Measurements from ENCODE around the gene SMAD1. TPM values are rescaled to one million over a fixed set of nuclear protein-coding genes. Genes with fewer than 3 reads are reported as not detected.

Gene SMAD1
- polyA plus RNA-seq, 1 of the 3 experiments (the other 2 are of a cell fraction): 46.0 TPM

- Histone ChIP-seq H3K79me2 (ENCODE audit: insufficient read depth) (no peaks in the 10 kb centered on the region), H4K20me1 (ENCODE audit: insufficient read depth) (no peaks in the 10 kb centered on the region), H3K27me3 (ENCODE audit: insufficient read depth) (no peaks in the 10 kb centered on the region), H3K27ac (ENCODE audit: low read depth in 2 of 2, low read length in 1 of 2) (no peak overlapping the region), H3K9me3 (no peaks in the 10 kb centered on the region), H2AFZ (ENCODE audit: low read depth) (no peak overlapping the region), H3K4me3 (ENCODE audit: low read depth in 2 of 2, low read length in 1 of 2) (no peak overlapping the region), H3K36me3 (replicated peaks in 1 of 2; ENCODE audit: control insufficient read depth in 1 of 2, insufficient read depth in 2 of 2, low read length in 1 of 2) (no peaks in the 10 kb centered on the region), H3K4me2 (no peak overlapping the region), H3K4me1 (ENCODE audit: control insufficient read depth in 1 of 2, insufficient read depth in 2 of 2, low read depth in 1 of 2, low read length in 1 of 2) (no peaks in the 10 kb centered on the region), H3K9me2 (no peaks in the 10 kb centered on the region), H3F3A (replicated peaks; ENCODE audit: insufficient read depth) (no peaks in the 10 kb centered on the region), H3K9ac (no peak overlapping the region)
- POLR2A ChIA-PET: no interaction called here
- WGBS (ENCODE audit: low lambda C conversion rate): 37% methylated on average over 1 of the region's 1 CpG
- no peak for TF ChIP-seq MAX (IDR thresholded peaks at IDR 0.05; ENCODE audit: low read depth)
- TF ChIP-seq SIN3A (IDR thresholded peaks at IDR 0.05; ENCODE audit: borderline replicate concordance, low read depth, low read length): no peak
- no peak for TF ChIP-seq GATA2 (CRISPR knock-in tag; IDR thresholded peaks at IDR 0.05)
- TF ChIP-seq GABPA (IDR thresholded peaks at IDR 0.05; ENCODE audit: low read depth): no peak
- TF ChIP-seq EP300 (IDR thresholded peaks at IDR 0.05; ENCODE audit: borderline replicate concordance in 1 of 2, low read depth in 1 of 2, low read length in 1 of 2): no peak
- TF ChIP-seq JUND (IDR thresholded peaks at IDR 0.05): no peak
- TF ChIP-seq REST (IDR thresholded peaks at IDR 0.05; ENCODE audit: low read depth, low read length): no peak
- no peak for TF ChIP-seq FOSL2 (IDR thresholded peaks at IDR 0.05; ENCODE audit: borderline replicate concordance, low read depth)
- no peak for TF ChIP-seq ELF1 (IDR thresholded peaks at IDR 0.05)
- TF ChIP-seq CHD2 (IDR thresholded peaks at IDR 0.05; ENCODE audit: low read length, partially characterized antibody): no peak
- TF ChIP-seq ZBTB33 (IDR thresholded peaks at IDR 0.05; ENCODE audit: borderline replicate concordance, low read depth): no peak
- no peak for TF ChIP-seq RAD21 (IDR thresholded peaks at IDR 0.05; ENCODE audit: low read length)
- no peak for DNase-seq
- CTCF ChIA-PET: interaction anchor here (0.6 to 0.7 kb wide), 2 partner anchors 19 to 279 kb away, joined by 3 read pairs; no protein-coding TSS in a partner anchor
These were observed 35.5 kb upstream of the SMAD1 start for GRCh38 chr4:145446184-145446583.

- Histone ChIP-seq H3K27me3 (ENCODE audit: insufficient read depth) (no peaks in the 10 kb centered on the region), H3K9me2 (no peaks in the 10 kb centered on the region), H3K9me3 (no peaks in the 10 kb centered on the region), H3K27ac (ENCODE audit: low read depth in 2 of 2, low read length in 1 of 2) (no peak overlapping the region), H3K9ac (no peak overlapping the region), H3K4me1 (ENCODE audit: control insufficient read depth in 1 of 2, insufficient read depth in 2 of 2, low read depth in 1 of 2, low read length in 1 of 2) (no peaks in the 10 kb centered on the region), H3F3A (replicated peaks; ENCODE audit: insufficient read depth) (no peaks in the 10 kb centered on the region), H3K79me2 (ENCODE audit: insufficient read depth) (no peaks in the 10 kb centered on the region), H3K4me3 (ENCODE audit: low read depth in 2 of 2, low read length in 1 of 2) (no peak overlapping the region), H4K20me1 (ENCODE audit: insufficient read depth) (no peaks in the 10 kb centered on the region), H3K4me2 (no peak overlapping the region), H2AFZ (ENCODE audit: low read depth) (no peak overlapping the region), H3K36me3 (replicated peaks in 1 of 2; ENCODE audit: control insufficient read depth in 1 of 2, insufficient read depth in 2 of 2, low read length in 1 of 2) (no peaks in the 10 kb centered on the region)
- TF ChIP-seq EP300 (IDR thresholded peaks at IDR 0.05; ENCODE audit: borderline replicate concordance in 1 of 2, low read depth in 1 of 2, low read length in 1 of 2): no peak
- TF ChIP-seq TAF1 (IDR thresholded peaks at IDR 0.05; ENCODE audit: borderline replicate concordance, low read depth, low read length): no peak
- no peak for TF ChIP-seq EZH2phosphoT487 (IDR thresholded peaks at IDR 0.05; ENCODE audit: borderline replicate concordance, low read depth)
- TF ChIP-seq YY1 (IDR thresholded peaks at IDR 0.05; ENCODE audit: low read depth): no peak
- TF ChIP-seq ZBTB33 (IDR thresholded peaks at IDR 0.05; ENCODE audit: borderline replicate concordance, low read depth): no peak
- TF ChIP-seq PBX3 (IDR thresholded peaks at IDR 0.05): no peak
- ChIA-PET CTCF (no interaction called here), POLR2A (no interaction called here)
- 15% methylated on average over 1 of the region's 1 CpG for WGBS (ENCODE audit: low lambda C conversion rate)
- DNase-seq: no peak
These were observed 29.8 kb upstream of the SMAD1 start for GRCh38 chr4:145451895-145452294.

All from SK-N-SH (cell line).